DND-41 (cell line): ENCODE measurements around the gene YTHDF1.
A peak's percentile ranks its signal among the peaks of the same experiment; 100 is the strongest.

Source experiments
- ATAC-seq: fragments of 200-7000 bp; cut with Tn5 transposase; 3 replicates; pipeline ENCODE4 v1.9.1; 2021; ENCODE audit warnings: low read depth; ENCODE audit not compliant: insufficient read depth
- DNase-seq: peaks from one replicate; pipeline ENCODE4 v3.0.0-alpha.2; 2020
- H2AFZ ChIP-seq: 2 replicates; pipeline ENCODE4 v1.6.0; 2012; ENCODE audit warnings: low read depth, low read length
- H3K27ac ChIP-seq: 2 replicates; pipeline ENCODE4 v1.5.1; 2012; ENCODE audit warnings: low read length, inconsistent platforms
- H3K27me3 ChIP-seq: fragments of 200-600 bp; sonication (generic); 2 replicates; pipeline ENCODE4 v1.6.0; 2012; ENCODE audit warnings: low read length, mild to moderate bottlenecking, inconsistent platforms; ENCODE audit not compliant: insufficient read depth, poor library complexity
- H3K36me3 ChIP-seq: 2 replicates; pipeline ENCODE4 v1.5.1; 2012; ENCODE audit warnings: low read length, inconsistent platforms; ENCODE audit not compliant: insufficient read depth
- H3K4me1 ChIP-seq: 2 replicates; pipeline ENCODE4 v1.5.1; 2012; ENCODE audit warnings: mild to moderate bottlenecking, low read length; ENCODE audit not compliant: insufficient read depth
- H3K4me2 ChIP-seq: 2 replicates; pipeline ENCODE4 v1.6.0; 2012; ENCODE audit warnings: mild to moderate bottlenecking, moderate library complexity, low read length, inconsistent platforms; ENCODE audit not compliant: insufficient read depth
- H3K4me3 ChIP-seq, 2 experiments: fragments of 200-600 bp in 1 of 2; shearing (Covaris generic) in 1 of 2; 2 replicates each; pipeline ENCODE4 v1.5.1; 2012 to 2016; ENCODE audit warnings: inconsistent platforms in 2 of 2, low read length in 2 of 2, mild to moderate bottlenecking in 2 of 2, low read depth in 1 of 2, moderate library complexity in 1 of 2
- H3K79me2 ChIP-seq: 2 replicates; pipeline ENCODE4 v1.6.0; 2012; ENCODE audit warnings: low read length, inconsistent platforms; ENCODE audit not compliant: insufficient read depth
- H3K9ac ChIP-seq: 2 replicates; pipeline ENCODE4 v1.6.0; 2012; ENCODE audit warnings: low read depth, mild to moderate bottlenecking, inconsistent platforms, low read length, moderate library complexity
- H3K9me3 ChIP-seq: 2 replicates; pipeline ENCODE4 v1.5.1; 2012; ENCODE audit warnings: low read length, moderate library complexity, mild to moderate bottlenecking, inconsistent platforms; ENCODE audit not compliant: insufficient read depth, severe bottlenecking
- H4K20me1 ChIP-seq: 2 replicates; pipeline ENCODE4 v1.6.0; 2012; ENCODE audit warnings: low read length; ENCODE audit not compliant: insufficient read depth
- CTCF ChIP-seq: IDR thresholded peaks from 2 replicates; pipeline ENCODE4 v1.5.1; 2012; ENCODE audit warnings: borderline replicate concordance, low read length, moderate library complexity, mild to moderate bottlenecking; ENCODE audit not compliant: poor library complexity, severe bottlenecking; ENCODE audit errors: extremely low read depth
- EZH2 ChIP-seq: IDR thresholded peaks from 3 replicates; pipeline ENCODE4 v1.6.1; 2012; ENCODE audit warnings: borderline replicate concordance, low read depth, mild to moderate bottlenecking, moderate library complexity, low read length, inconsistent platforms; ENCODE audit not compliant: severe bottlenecking

YTHDF1 gene

GRCh38 chr20:63186084-63186483 lies 29.8 kb downstream of the YTHDF1 start:
- no peak overlapping the region for H3K9ac ChIP-seq
- H2AFZ ChIP-seq: no peak overlapping the region
- no peaks in the 10 kb centered on the region for H3K36me3 ChIP-seq
- DNase-seq (no peak), ATAC-seq (no peak)
- no peaks in the 10 kb centered on the region for H3K79me2 ChIP-seq
- no peak overlapping the region for H3K4me2 ChIP-seq
- H3K4me3 ChIP-seq: no peak overlapping the region
- H3K27ac ChIP-seq: no peak overlapping the region
- H3K27me3 ChIP-seq: no peaks in the 10 kb centered on the region
- no peaks in the 10 kb centered on the region for H3K9me3 ChIP-seq
- no peak for TF ChIP-seq EZH2
- no peak for TF ChIP-seq CTCF
- peaks cover 48% of the 10 kb centered on the region for H4K20me1 ChIP-seq
- H3K4me1 ChIP-seq: peaks cover 9% of the 10 kb centered on the region

- ATAC-seq: no peak
- no peak overlapping the region for H3K9ac ChIP-seq
- no peaks in the 10 kb centered on the region for H3K79me2 ChIP-seq
- H2AFZ ChIP-seq: no peak overlapping the region
- peaks cover 49% of the 10 kb centered on the region for H4K20me1 ChIP-seq
- H3K27me3 ChIP-seq: no peaks in the 10 kb centered on the region
- H3K4me1 ChIP-seq: peaks cover 9% of the 10 kb centered on the region
- no peaks in the 10 kb centered on the region for H3K9me3 ChIP-seq
- H3K4me2 ChIP-seq: no peak overlapping the region
- DNase-seq: no peak
- H3K36me3 ChIP-seq: no peaks in the 10 kb centered on the region
- TF ChIP-seq CTCF (no peak), EZH2 (no peak)
- H3K27ac ChIP-seq: no peak overlapping the region
- no peak overlapping the region for H3K4me3 ChIP-seq
Measured at GRCh38 chr20:63185215-63185796, 30.6 kb downstream of the YTHDF1 start.

GRCh38 chr20:63183422-63184146 lies 32.3 kb downstream of the YTHDF1 start:
- H3K4me3 ChIP-seq: no peak overlapping the region
- no peak overlapping the region for H2AFZ ChIP-seq
- H3K4me2 ChIP-seq: no peak overlapping the region
- peak; percentile 66 for DNase-seq
- H3K9me3 ChIP-seq: no peaks in the 10 kb centered on the region
- no peak for TF ChIP-seq EZH2
- peak; percentile 96 for TF ChIP-seq CTCF
- H3K79me2 ChIP-seq: no peaks in the 10 kb centered on the region
- no peaks in the 10 kb centered on the region for H3K36me3 ChIP-seq
- ATAC-seq: peak; percentile 71
- no peak overlapping the region for H3K9ac ChIP-seq
- H3K27ac ChIP-seq: no peak overlapping the region
- H3K4me1 ChIP-seq: peaks cover 9% of the 10 kb centered on the region
- H3K27me3 ChIP-seq: no peaks in the 10 kb centered on the region
- H4K20me1 ChIP-seq: peaks cover 44% of the 10 kb centered on the region
